GM19438 (cell line): Measurements from ENCODE around the gene HSF4.

ENCODE experiments used
- ATAC-seq: cut with Tn5 transposase; IDR thresholded peaks from one replicate; pipeline ENCODE4 v1.9.1; 2021; ENCODE audit warnings: low read depth; ENCODE audit not compliant: unreplicated experiment

The HSF4 gene

DNA sequence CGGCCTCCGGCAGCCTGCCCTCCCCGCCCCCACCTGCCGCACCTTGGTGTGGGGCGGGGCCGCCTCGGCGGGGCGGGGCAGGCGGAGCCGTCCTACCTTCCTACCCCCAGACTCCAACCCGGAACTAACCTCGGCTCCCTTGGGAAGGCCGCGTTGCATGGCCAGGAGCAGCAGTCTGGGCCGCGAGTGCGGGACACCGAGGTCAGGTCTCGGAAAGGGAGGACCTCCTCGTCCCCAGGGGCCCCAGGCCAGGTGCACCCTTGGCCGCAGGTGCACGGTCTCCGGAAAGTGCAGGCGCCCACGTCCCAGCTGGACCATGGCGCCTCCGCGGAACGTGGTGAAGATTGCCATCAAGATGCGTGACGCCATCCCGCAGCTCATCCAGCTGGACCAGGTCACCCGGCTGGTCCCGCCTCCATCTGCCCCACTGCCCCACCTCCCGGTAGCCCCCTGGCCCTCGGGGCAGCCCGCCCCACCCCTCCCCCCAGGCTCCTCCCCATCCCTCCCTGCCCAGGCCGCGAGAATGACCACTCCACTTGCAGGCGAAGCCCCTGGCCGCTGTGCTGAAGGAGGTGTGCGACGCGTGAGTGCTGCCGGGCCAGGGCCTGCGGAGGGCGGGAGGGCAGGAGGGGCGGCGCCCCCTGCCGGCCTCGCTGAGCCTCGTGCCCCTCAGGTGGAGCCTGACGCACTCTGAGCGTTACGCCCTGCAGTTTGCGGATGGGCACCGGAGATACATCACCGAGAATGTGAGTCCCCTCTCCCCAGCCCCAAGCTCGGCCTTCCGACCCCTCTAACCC, 34.7 kb downstream of the HSF4 start, which contains the start of gene ELMO3:
Gene ELMO3, plus strand, starts transcription at position 121 of the 797 bp plus-strand sequence. Its CDS starts 196 bp downstream, at position 317.
- ATAC-seq, result no peak

DNA sequence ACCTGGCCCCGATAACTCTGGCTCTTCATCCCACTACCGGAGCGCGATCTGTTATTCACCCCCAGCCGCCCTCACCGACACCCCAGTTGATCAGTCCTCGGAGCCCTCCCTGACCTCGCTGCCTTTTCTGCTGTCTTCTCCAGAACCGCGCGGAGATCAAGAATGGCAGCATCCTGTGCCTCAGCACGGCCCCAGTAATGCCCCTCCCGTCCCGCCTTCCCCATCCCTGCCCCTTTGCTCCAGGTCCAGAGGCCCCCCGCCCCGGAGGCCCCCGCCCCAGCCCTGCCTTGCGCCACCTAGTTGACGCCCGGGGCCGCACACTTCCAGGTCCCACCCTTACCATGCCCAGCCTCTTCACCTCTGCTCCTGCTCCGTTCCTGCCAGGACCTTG, 35.3 kb downstream of the HSF4 start:
- no peak for ATAC-seq

DNA sequence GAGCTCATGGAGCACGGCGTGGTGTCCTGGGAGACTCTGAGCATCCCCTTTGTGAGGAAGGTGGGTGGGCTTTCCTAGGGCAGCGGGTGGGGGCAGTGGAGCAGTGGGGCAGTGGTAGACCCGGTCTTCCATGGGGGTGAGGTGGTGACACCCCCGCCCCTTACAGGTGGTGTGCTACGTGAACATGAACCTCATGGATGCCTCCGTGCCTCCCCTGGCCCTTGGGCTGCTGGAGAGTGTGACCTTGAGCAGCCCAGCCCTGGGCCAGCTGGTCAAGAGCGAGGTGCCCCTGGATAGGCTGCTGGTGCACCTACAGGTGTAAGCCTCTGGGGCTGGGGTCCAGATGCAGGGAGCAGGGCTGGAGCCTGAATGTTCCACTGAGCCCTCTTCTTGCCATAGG, 35.9 kb downstream of the HSF4 start:
- ATAC-seq, result no peak

DNA sequence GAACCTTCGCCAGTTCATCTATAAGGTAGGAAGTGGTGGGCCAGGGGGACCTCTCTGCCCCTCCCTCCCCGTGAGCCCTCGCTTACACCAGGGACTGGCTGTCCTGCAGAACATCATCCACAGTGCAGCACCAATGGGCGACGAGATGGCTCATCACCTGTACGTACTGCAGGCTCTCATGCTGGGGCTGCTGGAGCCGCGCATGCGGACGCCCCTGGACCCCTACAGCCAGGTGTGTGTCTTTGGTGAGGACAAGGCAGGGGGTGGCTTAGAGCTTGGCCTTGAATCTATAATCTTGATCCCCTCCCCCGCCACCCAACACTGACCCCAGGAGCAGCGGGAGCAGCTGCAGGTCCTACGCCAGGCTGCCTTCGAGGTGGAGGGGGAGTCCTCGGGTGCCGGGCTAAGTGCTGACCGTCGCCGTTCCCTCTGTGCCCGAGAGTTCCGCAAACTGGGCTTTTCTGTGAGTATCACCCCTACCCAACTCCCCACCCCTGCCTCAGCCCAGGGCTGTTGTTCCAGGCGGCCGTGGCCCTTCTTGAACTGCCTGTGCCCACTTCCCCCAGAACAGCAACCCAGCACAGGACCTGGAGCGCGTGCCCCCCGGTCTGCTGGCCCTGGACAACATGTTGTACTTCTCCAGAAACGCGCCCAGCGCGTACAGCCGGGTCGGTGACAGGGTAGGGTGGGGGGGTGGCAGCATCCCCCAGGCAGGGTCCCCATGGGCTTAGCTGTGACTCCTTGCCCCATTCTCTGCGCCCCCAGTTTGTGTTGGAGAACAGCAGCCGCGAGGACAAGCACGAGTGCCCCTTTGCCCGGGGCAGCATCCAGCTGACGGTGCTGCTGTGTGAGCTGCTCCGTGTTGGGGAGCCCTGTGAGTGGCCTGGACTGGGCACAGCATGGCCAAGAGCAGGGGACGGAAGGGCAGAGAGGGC, 37.1 kb downstream of the HSF4 start:
- no peak for ATAC-seq

DNA sequence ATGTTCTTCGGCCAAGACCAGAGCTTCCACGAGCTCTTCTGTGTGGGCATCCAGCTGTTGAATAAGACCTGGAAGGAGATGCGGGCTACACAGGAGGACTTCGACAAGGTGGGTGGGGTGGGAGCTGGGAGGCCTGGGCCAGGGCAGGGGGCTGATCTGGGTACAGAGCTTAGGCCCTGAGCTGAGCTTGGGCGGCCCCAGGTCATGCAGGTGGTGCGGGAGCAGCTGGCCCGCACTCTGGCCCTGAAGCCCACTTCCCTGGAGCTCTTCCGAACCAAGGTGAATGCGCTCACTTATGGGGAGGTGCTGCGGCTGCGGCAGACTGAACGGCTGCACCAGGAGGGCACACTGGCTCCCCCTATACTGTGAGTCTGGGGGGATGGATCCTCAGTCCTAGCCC, 37.9 kb downstream of the HSF4 start:
- ATAC-seq, result no peak

DNA sequence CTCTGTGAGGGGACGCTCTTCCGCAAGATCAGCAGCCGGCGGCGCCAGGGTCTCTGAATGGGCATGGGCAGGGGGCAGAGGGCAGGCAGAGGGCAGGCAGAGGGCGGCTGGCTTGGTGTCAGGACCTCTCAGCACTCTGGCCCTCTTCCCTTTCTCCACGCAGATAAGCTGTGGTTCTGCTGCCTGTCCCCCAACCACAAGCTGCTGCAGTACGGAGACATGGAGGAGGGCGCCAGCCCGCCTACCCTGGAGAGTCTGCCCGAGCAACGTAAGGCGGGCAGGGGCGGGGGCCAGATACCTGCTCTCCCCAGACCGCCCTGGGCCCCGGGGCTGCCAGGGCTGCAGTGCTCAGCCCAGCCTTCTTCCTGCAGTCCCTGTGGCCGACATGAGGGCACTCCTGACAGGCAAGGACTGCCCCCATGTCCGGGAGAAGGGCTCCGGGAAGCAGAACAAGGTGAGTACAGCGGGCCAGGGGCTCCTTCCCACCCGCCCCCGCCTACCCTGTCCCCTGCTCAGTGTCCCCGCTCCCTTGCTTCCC, 38.5 kb downstream of the HSF4 start:
- no peak for ATAC-seq

DNA sequence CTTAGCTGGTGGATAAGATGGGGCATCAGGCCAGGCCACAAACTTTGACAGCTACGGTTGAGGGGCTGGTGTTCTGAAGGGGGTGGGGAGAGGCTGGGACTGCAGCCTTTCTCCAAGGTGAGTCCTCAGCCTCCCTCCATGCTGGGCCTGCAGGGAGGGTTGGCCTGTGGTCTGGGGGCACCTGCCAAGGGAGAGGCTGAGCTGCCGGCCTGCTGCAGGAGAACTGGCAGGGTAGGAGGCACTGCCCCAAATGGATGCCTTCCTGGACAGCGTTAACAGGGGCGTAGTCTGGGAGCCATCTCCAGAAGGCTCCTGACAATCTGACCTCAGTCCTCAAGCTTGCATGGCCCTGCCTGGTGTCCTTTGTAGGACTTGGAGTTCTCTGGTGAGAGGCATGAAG, 39.5 kb downstream of the HSF4 start:
- no peak for ATAC-seq

DNA sequence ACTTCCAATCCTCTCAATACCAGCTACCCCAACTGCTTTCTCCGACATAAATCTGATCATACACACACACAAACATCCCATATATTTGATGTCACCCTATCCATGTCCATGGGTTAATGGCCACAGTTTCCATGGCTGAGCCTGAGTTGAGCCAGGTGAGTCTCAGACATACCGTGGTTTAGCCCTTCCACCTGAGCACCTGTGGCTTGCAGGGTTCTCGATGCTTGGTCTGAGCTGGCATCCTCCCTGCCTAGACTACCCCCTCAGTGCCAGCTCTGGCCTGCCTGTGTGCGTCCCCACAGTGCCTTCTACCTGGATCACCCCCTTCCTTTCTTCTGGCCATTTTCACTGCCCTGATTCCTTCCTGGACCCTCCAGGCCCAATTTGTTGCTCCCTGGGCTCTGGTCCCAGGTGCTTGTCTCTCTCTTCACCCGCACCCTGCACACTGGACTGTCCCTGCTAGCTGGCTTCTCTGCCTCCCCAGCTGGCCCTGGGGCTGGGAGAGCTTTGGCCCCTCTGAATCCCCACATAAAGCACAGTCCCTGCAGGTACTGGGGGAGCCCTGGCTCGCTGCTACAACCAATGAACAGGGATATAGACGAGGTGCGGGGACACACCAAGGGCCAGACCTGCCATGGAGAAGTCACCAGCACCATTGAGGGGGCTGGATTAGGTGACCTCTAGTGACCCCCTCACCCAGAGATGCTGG, 41.7 kb downstream of the HSF4 start:
- no peak for ATAC-seq

DNA sequence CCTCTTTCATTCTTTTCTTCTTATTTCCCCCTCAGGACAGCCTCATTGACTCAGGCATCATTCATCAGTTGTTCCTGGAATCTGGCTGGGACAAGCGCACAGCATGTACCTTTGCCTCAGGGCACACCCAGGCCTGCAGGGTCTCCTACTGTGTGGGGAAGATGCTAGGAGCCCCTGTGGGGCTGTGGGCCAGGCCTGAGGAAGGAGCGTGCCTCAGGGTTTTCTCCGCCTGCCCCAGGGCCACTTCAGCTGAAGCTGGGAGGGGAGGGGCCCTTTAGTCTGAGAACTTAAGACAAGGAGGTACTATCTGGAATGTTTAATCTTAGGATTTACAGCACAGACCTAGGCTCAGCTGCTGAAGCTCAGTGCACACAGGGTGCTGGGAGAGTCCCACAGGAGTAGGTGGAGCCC, 42.3 kb downstream of the HSF4 start:
- no peak for ATAC-seq

DNA sequence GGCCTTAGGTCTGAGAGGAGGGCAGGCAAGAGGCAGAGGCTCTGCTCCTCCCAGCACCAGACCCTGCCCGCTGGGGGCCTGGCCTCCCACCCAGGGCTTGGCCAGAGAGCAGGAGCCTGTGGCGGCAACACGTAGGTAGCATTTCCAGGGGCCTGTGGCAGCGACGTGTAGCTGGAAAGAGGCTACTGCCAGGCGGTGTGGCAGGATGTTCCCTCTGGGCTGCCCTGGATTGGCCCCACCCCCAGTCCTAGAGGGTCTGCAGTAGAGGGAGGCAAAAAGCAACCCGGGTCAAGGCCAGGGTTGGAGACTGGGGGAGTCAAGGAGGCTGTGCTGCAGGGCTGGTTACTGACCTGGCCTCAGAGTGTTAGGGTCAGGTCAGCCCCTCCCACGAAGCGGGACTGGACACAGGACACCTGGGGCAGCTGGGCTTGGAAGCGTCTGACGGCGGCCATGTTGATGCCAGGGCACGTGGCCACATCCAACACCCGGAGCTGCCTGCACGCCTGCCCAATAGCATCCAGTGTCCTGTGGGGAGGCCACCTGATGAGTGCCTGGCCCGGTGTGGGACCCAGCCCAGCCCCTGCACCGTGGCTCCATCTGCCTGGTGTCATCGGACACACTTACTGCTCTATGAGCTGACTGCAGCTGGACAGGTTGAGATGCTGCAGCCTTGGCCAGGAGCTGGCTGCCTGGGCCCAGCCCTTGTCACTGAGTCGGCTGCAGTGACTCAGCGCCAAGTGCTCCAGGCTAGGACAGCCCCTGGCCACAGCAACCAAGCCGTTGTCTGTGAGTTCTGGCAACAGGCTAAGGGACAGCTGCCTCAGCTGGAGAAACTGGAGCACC, 42.9 kb downstream of the HSF4 start:
- ATAC-seq, result no peak

DNA sequence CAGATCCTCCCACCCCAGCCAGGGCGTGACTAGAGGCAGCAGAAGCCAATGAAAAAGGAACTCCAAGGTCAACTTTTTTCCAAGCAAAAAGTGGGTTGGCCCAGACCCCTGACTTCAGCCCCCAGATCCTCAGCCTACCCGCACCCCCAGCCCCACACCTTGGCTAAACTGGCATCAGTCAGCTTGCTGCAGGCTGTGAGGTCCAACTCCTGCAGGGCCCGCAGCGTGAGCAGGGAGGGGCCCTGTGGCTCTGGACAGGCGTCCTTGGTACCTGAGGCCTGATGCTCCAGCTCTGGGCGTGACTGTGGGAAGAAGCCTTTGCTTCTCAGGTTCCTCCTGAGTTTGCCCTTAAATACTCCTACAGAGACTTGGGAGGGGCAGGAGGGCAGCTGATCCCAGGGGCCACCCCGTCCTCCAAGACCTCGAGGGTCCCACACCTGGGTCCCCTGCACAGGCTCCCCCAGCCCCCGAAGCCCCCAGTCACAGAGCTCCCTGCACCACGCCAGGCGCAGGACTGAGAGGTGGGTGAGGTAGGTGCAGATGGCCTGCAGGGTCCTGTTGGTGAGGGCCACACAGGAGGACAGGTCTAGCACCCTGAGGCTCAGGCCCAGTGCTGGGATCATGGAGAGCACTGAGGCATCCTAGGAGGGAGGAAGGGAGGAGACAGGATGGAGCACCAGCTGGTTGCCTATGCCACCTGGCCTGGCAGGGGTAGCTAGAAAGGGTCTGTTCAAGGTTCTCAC, 43.8 kb downstream of the HSF4 start:
- ATAC-seq, result no peak

DNA sequence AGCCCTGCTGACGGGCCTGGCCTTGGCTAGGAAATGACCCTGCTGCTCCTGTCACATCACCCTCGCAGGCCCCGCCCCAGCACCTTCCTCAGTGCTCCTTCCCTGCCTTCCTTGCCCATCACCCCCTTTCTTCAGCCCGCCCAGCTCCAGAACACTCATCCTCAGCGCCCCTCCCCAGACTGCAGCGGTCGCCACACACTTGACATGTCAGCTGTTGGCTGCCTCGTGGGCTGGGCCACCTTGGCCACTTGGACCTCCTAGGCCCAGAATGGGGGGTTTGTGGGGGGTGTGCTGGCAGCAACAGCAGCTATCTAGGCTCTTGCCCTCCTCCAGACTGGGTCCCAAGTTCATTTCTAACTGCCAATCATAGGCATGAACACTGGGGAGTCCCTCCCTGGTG, 45.0 kb downstream of the HSF4 start:
- no peak for ATAC-seq

DNA sequence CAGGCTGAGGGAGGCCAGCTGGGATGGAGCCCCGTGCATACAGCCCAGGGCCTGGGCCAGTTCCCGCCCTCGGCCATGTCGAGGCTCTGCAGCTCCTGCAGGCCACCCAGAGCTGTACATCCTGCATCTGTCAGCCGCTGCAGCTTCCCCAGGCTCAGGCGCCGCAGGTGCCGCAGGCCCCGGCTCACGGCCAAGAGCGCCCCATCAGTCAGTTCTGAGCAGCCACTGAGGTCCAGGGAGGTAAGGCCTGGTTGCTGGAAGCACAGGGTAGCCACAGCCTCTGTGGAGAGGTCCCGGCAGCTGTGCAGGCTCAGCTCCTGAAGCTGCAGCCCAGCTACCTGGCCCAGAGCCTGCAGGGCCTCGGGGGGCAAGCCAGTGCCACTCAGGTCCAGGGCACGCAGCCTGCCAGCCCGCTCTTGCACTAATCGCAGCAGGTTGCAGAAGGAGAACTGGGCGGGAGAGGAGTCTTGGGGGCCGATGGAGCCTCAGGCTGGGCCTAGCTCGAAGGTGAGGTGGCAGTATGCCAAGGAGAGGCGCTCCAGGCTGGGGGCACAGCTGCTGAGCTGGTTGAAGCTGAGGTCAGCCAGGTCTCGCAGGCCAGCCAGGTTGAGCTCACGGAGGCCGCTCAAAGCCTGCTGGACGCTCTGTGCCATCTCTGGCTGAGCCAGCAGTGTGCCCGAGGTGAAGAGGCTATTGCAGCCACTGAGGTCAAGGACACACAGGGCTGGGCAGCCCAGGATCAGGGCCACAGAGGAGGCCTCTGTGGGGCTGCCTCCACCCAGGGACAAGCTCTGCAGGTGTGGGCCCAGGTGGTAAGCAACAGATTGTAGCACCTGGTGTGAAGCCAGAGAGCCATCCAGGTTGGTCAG, 45.8 kb downstream of the HSF4 start:
- no peak for ATAC-seq

DNA sequence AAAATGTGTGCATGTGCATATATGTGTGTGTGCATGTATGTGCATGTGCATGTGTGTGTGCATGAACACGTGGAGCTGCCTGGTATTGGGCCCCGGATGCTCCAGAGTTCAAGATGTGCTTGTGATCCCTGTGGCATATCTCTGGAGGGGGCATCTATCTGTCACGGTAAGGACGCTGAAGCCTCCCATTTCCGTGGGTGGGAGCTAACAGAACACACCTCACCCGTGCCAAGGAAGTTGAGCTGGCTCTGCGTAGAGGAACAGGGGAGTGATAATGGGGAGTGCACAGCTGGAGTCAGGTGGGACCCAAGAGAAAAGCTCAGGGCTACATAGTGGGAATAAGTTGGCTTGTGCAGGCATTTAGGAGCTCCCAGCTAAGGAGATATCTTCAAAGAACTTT, 47.1 kb downstream of the HSF4 start:
- no peak for ATAC-seq

DNA sequence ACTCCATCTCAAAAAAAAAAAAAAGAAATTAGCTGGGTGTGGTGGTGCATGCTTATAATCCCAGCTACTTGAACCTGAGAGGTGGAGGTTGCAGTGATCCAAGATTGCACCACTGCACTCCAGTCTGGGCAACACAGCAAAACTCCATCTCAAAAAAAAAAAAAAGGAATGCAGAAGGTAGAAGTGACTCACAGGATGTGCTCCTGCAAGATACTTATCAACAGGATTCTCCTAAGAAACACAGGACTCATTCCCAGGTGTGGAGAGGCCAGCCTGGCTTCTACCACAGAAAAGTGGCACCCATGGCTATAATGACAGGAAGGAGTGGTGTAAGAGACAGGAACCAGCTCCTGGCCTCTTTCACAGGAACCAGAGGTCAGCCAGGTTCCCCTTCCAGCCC, 48.2 kb downstream of the HSF4 start:
- no peak for ATAC-seq

DNA sequence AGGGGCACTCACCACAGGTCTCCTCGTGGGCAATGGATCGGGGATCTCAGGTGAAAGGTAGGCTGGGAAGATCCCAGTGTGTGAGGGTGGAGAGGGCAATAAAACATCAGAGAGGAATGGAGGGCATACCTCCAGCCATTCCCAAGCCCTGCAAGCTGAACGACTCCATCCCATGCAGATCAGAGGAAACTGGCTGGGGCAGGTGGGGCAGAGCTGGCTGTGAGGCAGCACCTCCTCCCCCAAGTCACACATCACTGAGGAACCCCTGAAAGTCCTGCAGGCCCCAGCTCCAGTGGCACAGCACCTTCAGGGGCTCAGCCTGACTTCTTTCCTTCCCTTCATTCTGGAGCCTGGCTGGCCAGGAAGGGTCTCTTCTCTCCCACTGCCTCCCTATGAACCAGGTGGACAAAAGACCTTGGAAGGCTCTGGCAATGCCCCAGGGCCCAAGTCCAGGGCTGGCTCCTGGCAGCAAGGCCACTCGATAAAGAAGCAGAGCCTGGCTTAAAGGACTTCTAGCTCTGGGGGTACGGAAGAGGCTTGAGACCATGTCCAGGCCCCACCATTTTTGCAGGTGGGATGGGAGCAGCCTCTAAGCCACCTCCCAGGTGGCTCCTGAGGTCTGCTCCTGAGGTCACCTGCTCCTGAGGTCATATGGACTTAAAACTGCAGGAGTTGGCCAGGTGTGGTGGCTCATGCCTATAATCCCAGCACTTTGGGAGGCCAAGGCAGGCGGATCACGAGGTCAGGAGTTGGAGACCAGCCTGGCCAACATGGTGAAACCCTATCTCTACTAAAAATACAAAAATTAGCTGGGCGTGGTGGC, 48.9 kb downstream of the HSF4 start:
- no peak for ATAC-seq

DNA sequence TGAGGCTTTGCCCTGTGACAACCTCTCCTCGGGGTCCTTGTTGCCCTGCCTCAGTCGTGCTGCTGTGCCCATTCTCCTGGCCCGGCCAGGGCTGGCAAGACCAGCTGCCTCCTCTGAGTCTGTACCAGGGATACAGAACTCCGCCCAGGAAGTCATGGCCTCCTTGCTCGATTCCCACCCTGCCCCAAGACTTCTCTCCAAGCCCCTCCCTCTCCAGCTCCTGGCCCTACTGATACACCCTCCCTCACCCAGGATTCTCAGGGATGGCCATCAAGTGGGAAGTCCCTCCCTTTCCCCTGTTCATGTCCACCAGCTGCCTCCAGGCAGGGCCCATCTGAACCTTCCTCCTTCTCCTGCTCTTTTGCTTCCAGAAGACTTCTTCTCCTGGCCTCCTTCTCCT, 51.2 kb downstream of the HSF4 start:
- no peak for ATAC-seq
